Fibroblast of skin of right quadriceps (primary cell): ENCODE results near the gene PTGES2.
A peak's percentile ranks its signal among the peaks of the same experiment; 100 is the strongest.
"Not testable (repeated sequence)": the region's sequence is repeated elsewhere in the genome, so short reads cannot be mapped to it uniquely, and the experiment has no call there.

ENCODE experiments used
- DNase-seq: peaks from one replicate; pipeline ENCODE4 v3.0.0-alpha.2; 2013

Gene PTGES2

DNA sequence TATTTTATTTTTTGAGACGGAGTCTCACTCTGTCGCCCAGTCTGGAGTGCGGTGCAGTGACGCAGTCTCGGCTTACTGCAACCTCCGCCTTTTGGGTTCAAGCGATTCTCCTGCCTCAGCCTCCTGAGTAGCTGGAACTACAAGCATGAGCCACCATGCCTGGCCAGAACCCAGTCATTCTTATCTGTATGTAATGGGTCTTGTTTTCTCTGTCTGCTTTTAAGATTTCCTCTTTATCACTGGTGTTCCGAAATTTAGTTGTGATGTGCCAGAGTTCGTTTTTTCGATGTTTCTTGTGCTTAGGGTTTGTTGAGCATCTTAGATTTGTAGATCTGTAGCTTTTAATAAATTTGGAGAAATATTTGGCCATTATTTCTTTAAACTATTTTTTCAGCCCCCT is 40.3 kb downstream of the PTGES2 start:
- DNase-seq: no peak

- no peak for DNase-seq
These were observed 41.6 kb downstream of the PTGES2 start for GRCh38 chr9:128085943-128086342.

- no peak for DNase-seq
These were observed 42.8 kb downstream of the PTGES2 start for GRCh38 chr9:128084746-128085145.

- DNase-seq: no peak
These were observed 45.4 kb downstream of the PTGES2 start for GRCh38 chr9:128082151-128082550.

GRCh38 chr9:128081056-128081455 is 46.5 kb downstream of the PTGES2 start:
- peak; percentile 80 for DNase-seq

GRCh38 chr9:128080206-128080605 is 47.3 kb downstream of the PTGES2 start:
- no peak for DNase-seq

DNA sequence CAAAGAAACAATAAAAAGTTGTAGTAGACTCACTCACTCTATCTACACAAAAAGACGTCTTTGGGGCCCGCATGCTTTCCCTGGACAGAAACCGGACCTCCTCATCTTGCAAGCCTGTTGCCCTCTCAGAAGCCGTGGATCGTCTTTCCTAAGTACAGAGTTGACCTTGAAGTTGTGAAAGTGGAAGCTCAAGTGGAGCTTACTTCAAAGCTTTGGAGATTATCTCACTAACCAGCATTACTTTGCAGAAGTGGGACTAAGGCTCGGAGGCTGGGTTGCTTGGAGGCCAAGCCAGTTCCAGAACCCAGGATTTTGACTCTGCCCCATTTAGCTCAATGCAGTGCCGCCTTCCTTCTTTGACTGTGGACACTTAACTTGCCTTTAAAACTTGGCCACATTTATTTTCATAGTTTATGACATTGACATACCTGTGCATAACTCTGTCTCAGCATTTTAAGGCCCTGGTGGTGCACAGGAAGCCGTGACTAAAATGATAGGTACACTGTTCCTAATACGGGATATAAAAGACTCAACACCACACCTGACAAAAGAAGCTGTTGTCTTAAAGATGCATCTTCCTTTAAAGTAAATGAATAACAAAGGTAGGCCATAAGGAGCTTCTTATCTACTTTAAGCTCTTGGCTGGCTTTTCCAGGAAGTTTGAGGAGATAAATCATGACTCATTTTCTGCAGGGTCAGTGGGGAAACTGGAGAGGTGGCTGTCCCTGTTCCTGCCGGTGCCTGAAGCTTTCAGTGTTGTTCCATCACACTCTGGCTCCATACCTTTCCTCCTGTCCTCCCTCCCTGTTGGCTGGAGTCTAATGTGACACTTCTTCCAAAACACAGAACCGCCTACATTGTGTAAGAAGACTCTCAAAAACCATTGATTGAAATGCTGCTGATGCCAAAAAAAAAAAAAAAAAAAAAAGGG is 48.8 kb downstream of the PTGES2 start:
- DNase-seq: no peak

DNA sequence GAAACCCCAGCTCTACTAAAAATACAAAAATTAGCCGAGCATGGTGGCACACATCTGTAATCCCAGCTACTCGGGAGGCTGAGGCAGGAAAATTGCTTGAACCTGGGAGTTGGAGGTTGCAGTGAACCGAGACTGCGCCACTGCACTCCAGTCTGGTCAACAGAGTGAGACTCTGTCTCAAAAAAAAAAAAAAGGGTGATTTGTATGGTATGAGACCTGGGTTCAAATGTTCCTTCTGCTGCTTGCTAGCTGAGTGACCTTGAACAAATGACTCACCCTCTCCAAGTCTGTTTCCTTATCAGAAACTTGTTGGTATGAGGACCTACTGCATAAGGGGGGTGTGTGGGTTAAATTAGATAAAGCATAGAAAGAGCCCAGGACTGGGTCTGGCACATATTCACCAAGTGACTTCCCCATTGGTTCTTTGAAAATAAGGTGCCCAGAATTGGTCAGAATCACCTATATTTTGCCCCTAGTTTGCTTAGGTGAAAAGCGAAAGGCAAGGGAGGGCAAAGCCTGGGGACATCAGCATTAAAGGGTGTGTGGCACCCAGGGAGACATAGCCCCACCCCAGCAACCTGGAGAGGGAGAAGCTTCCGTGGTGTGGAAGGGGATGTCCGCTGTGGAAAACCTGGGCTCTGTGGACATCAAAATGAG is 49.6 kb downstream of the PTGES2 start:
- DNase-seq: no peak

GRCh38 chr9:128073253-128073886 is 54.2 kb downstream of the PTGES2 start:
- DNase-seq: no peak

GRCh38 chr9:128072144-128073021 is 55.1 kb downstream of the PTGES2 start:
- DNase-seq: peak; percentile 80

DNA sequence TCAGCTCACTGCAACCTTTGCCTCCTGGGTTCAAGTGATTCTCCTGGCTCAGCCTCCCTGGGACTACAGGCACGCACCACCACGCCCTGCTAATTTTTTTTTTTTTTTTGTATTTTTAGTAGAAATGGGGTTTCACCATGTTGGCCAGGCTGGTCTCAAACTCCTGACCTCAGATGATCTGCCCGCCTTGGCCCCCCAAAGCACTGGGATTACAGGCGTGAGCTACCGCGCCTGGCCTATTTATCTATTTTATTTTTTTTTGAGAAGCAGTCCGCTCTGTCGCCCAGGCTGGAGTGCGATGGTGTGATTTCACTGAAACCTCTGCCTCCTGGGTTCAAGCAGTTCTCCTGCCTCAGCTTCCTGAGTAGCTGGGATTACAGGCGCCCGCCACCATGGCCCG is 56.1 kb downstream of the PTGES2 start:
- not testable (repeated sequence) for DNase-seq

GRCh38 chr9:128070874-128071273 is 56.7 kb downstream of the PTGES2 start:
- DNase-seq: no peak
